OCI-LY1 (cell line): ENCODE results near the gene TAOK1.

Source experiments
- H2AFZ ChIP-seq: fragments of 200-600 bp; sonication (generic), shearing (Covaris generic); 2 replicates; pipeline ENCODE4 v1.6.0; 2014; ENCODE audit warnings: antibody characterized with exemption, mild to moderate bottlenecking, low read length
- H3F3A ChIP-seq: fragments of 200-600 bp; sonication (generic), shearing (Covaris generic); 2 replicates; pipeline ENCODE4 v1.6.0; 2014; ENCODE audit warnings: mild to moderate bottlenecking, antibody characterized with exemption, low read length, moderate library complexity; ENCODE audit not compliant: insufficient read depth
- H3K27ac ChIP-seq: fragments of 200-600 bp; sonication (generic); 2 replicates; pipeline ENCODE4 v1.5.1; 2014; ENCODE audit warnings: low read length, mixed run types, mild to moderate bottlenecking, low read depth; ENCODE audit not compliant: poor library complexity, severe bottlenecking
- H3K27me3 ChIP-seq: fragments of 200-600 bp; sonication (generic); 2 replicates; pipeline ENCODE4 v1.6.0; 2014; ENCODE audit warnings: antibody characterized with exemption, mild to moderate bottlenecking, low read length, moderate library complexity; ENCODE audit not compliant: insufficient read depth
- H3K36me3 ChIP-seq: fragments of 200-600 bp; sonication (generic); 2 replicates; pipeline ENCODE4 v1.6.1; 2014; ENCODE audit warnings: mild to moderate bottlenecking, antibody characterized with exemption, low read length, moderate library complexity, mixed read lengths; ENCODE audit not compliant: insufficient read depth
- H3K4me1 ChIP-seq: fragments of 200-600 bp; sonication (generic); 2 replicates; pipeline ENCODE4 v1.5.1; 2014; ENCODE audit warnings: mild to moderate bottlenecking, low read length, moderate library complexity; ENCODE audit not compliant: insufficient read depth, severe bottlenecking
- H3K4me2 ChIP-seq: fragments of 200-600 bp; sonication (generic), shearing (Covaris generic); 2 replicates; pipeline ENCODE4 v1.6.1; 2014; ENCODE audit warnings: low read length
- H3K4me3 ChIP-seq: fragments of 200-600 bp; sonication (generic); 2 replicates; pipeline ENCODE4 v1.5.1; 2014; ENCODE audit warnings: low read length, low read depth, mild to moderate bottlenecking, mixed read lengths; ENCODE audit not compliant: poor library complexity, severe bottlenecking
- H3K79me2 ChIP-seq: fragments of 200-600 bp; shearing (Covaris generic); 2 replicates; pipeline ENCODE4 v1.6.1; 2016; ENCODE audit warnings: mixed run types, low read length, mixed read lengths; ENCODE audit not compliant: insufficient read depth
- H3K9ac ChIP-seq: fragments of 200-600 bp; sonication (generic), shearing (Covaris generic); 2 replicates; pipeline ENCODE4 v1.6.1; 2014; ENCODE audit warnings: mild to moderate bottlenecking, low read length, mixed read lengths
- H3K9me2 ChIP-seq: fragments of 200-600 bp; sonication (generic), shearing (Covaris generic); 2 replicates; pipeline ENCODE4 v1.6.1; 2014; ENCODE audit warnings: low read depth, mild to moderate bottlenecking, low read length, mixed read lengths
- H3K9me3 ChIP-seq: fragments of 200-600 bp; shearing (Covaris generic); 2 replicates; pipeline ENCODE4 v1.6.1; 2014; ENCODE audit warnings: low read length, mixed read lengths
- H4K20me1 ChIP-seq: fragments of 200-600 bp; sonication (generic), shearing (Covaris generic); 2 replicates; pipeline ENCODE4 v1.6.0; 2016; ENCODE audit warnings: mild to moderate bottlenecking, low read length; ENCODE audit not compliant: insufficient read depth
- EZH2 ChIP-seq: fragments of 200-600 bp; sonication (generic), shearing (Covaris generic); IDR thresholded peaks from 2 replicates; pipeline ENCODE4 v1.8.0; 2017; ENCODE audit warnings: borderline replicate concordance, mixed run types, mild to moderate bottlenecking, antibody characterized with exemption, low read length, moderate library complexity, mixed read lengths
- TF ChIP-seq, protein P1 (sequence below): fragments of 200-600 bp; sonication (generic), shearing (Covaris generic); IDR thresholded peaks from 2 replicates; pipeline ENCODE4 v1.5.1; 2017; ENCODE audit warnings: mild to moderate bottlenecking, antibody characterized with exemption, low read length, moderate library complexity, mixed read lengths

The TAOK1 gene

DNA sequence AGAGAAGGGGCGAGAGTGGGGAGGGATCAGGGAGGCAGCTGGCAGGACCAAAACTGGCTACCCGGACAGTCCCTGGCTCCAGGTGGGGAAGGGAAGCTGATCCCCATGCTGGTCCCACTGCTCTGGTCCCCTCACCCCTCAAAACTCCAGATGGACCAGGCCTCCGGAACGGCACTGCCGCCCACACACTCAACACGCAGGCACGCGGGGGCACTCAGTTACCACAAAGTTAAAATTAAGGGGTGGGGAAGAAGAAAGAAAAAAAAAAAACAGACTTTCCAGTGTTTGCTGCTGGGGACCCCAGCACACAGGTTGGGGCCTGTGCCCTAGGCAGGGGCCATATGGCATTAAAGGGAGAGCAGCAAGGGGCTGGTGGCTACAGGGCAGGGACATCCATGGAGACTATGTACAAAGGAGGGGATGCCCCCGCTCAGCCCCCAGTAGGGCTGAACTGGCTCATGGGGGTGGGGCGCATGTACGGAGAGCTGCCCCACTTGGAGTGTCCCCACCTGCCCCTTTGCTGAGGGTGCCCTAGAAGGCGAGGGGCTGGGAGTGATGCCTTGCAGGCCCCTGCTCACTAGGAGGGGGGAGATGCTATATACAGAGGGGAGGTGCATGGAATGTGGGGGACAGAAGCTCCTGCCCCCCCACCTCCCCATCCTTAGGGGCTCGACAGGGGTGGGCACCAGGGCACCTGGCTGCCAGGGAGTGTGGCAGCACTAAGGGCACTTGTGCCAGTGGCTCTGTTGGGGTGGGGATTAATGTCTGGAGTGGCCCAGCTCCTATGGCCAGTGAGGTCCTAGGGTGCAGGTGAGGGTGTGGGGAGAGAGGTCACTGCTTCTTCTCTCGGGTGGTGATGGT is 183.9 kb downstream of the TAOK1 start:
- H3K4me3 ChIP-seq: no peak overlapping the region
- H3K79me2 ChIP-seq: no peaks in the 10 kb centered on the region
- no peaks in the 10 kb centered on the region for H3K27me3 ChIP-seq
- H4K20me1 ChIP-seq: no peaks in the 10 kb centered on the region
- no peaks in the 10 kb centered on the region for H3K9me3 ChIP-seq
- H3K9ac ChIP-seq: no peak overlapping the region
- H3F3A ChIP-seq: no peaks in the 10 kb centered on the region
- H3K36me3 ChIP-seq: peaks cover 59% of the 10 kb centered on the region; the same call in 1 of the 2 replicates
- H3K4me1 ChIP-seq: peaks cover 9% of the 10 kb centered on the region
- H2AFZ ChIP-seq: no peak overlapping the region
- no peak overlapping the region for H3K27ac ChIP-seq
- no peaks in the 10 kb centered on the region for H3K9me2 ChIP-seq
- TF ChIP-seq EZH2: no peak
- TF ChIP-seq, protein P1, sequence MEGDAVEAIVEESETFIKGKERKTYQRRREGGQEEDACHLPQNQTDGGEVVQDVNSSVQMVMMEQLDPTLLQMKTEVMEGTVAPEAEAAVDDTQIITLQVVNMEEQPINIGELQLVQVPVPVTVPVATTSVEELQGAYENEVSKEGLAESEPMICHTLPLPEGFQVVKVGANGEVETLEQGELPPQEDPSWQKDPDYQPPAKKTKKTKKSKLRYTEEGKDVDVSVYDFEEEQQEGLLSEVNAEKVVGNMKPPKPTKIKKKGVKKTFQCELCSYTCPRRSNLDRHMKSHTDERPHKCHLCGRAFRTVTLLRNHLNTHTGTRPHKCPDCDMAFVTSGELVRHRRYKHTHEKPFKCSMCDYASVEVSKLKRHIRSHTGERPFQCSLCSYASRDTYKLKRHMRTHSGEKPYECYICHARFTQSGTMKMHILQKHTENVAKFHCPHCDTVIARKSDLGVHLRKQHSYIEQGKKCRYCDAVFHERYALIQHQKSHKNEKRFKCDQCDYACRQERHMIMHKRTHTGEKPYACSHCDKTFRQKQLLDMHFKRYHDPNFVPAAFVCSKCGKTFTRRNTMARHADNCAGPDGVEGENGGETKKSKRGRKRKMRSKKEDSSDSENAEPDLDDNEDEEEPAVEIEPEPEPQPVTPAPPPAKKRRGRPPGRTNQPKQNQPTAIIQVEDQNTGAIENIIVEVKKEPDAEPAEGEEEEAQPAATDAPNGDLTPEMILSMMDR: no peak
- H3K4me2 ChIP-seq: no peak overlapping the region

DNA sequence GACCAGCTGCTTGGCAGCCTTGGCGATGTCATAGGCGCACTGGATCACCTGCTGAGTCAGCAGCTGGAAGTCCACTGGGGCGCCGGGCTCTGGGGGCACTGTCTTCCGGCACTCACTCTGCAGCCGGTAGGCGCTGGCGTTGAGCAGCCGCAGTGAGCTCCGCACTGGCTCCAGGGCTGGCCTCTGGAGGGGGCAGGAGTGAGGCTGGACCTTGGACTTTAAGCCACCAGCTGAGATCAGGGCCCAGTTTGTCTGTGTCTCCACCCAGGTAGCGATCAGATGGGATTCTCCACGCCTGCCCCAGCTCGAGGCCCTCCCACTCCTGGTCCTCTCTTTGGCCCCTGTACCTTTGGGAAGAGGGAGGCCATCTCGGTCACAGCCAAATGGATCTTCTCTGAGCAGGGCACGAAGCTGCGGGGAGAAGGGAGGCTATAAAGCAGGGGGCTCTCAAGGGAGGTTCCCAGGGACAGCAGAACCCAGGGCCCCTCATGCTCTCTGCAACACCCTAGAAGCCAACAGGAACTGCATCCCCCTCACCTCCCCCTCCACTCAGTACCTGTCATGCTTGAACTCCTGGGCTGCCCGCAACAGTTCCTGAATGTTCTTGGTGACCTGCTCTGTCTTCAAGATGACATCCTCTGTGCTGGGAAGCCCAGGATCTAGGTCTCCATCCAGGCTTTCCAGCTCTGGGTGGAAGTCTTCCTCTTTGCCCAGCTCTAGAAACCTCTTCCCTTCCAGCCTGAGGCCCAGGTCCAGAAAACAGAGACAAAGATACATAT is 184.8 kb downstream of the TAOK1 start:
- Histone ChIP-seq H4K20me1 (no peaks in the 10 kb centered on the region), H3K79me2 (no peaks in the 10 kb centered on the region), H3K36me3 (peaks cover 65% of the 10 kb centered on the region; the same call in 1 of the 2 replicates), H3K4me3 (no peak overlapping the region), H3K4me2 (no peak overlapping the region), H3K9me3 (no peaks in the 10 kb centered on the region), H3F3A (no peaks in the 10 kb centered on the region), H3K27me3 (no peaks in the 10 kb centered on the region), H3K9me2 (no peaks in the 10 kb centered on the region), H2AFZ (no peak overlapping the region), H3K4me1 (peaks cover 6% of the 10 kb centered on the region), H3K27ac (no peak overlapping the region), H3K9ac (no peak overlapping the region)
- no peak for TF ChIP-seq EZH2
- TF ChIP-seq, protein P1: no peak

DNA sequence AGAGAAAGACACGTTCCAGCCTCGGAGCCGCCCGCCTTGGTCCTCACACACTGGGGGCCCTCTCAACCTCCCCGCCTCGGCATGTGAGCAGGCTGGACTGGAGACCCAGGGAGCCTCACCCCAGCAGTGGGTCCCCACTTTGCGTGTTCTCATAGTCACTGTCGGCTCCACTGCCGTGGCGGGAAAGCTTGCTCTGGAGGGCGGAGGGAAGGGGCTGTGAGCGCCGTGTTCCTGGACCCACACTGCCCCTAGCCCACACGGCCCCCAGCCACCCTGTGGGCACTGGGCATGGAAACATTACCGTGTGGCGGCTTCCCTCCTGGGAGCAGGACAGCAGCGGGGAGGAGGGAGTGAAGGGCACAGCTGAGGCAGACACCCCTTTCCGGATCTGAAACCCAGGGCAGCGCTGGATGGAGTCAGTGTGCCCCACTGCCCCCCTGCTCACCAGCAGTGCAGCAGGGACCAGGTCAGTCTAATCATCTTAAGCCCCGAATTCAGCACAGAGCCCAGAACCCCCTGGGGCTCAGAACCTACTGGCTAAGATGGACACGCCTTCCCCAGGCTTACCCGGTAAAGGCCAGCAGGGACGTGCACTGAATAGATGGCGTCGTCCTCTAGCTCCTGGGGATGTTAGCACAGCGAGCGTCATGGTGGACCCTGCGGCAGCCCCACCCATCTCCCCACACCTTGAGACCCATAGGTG is 185.5 kb downstream of the TAOK1 start:
- Histone ChIP-seq H3F3A (no peaks in the 10 kb centered on the region), H3K36me3 (peaks cover 67% of the 10 kb centered on the region; the same call in 1 of the 2 replicates), H3K27me3 (no peaks in the 10 kb centered on the region), H3K4me3 (no peak overlapping the region), H3K4me2 (no peak overlapping the region), H4K20me1 (no peaks in the 10 kb centered on the region), H3K9me3 (no peaks in the 10 kb centered on the region), H3K9ac (no peak overlapping the region), H3K27ac (no peak overlapping the region), H3K9me2 (no peaks in the 10 kb centered on the region), H3K79me2 (no peaks in the 10 kb centered on the region), H2AFZ (no peak overlapping the region), H3K4me1 (peaks cover 6% of the 10 kb centered on the region)
- TF ChIP-seq, protein P1: no peak
- TF ChIP-seq EZH2: no peak
